Stimulated activated CD4-positive, alpha-beta T cell treated with anti-CD3 and anti-CD28 coated beads, Interleukin-4, amount 100 ng/mL, for 48 hours (primary cell): Measurements from ENCODE around the gene OCEL1.
A peak's percentile ranks its signal among the peaks of the same experiment; 100 is the strongest.
"Not testable (repeated sequence)": the region's sequence is repeated elsewhere in the genome, so short reads cannot be mapped to it uniquely, and the experiment has no call there.

Experiments
- DNase-seq, 2 donors: peaks; one replicate each; pipeline ENCODE4 v3.0.0-alpha.2; 2020; ENCODE audit warnings: low read depth in 2 of 2

Gene OCEL1

GRCh38 chr19:17263712-17264640, 38.0 kb downstream of the OCEL1 start:
- no peak for DNase-seq

GRCh38 chr19:17264641-17264979, 38.6 kb downstream of the OCEL1 start, which contains the start of gene USHBP1:
Gene USHBP1, minus strand, starts transcription at chr19:17264745. Its CDS starts 446 bp downstream, at chr19:17264299.
- DNase-seq, result no peak

- DNase-seq, result no peak
Observed at GRCh38 chr19:17266026-17266425, 40.0 kb downstream of the OCEL1 start.

- DNase-seq, result no peak
Observed at GRCh38 chr19:17266589-17266974, 40.6 kb downstream of the OCEL1 start.

DNA sequence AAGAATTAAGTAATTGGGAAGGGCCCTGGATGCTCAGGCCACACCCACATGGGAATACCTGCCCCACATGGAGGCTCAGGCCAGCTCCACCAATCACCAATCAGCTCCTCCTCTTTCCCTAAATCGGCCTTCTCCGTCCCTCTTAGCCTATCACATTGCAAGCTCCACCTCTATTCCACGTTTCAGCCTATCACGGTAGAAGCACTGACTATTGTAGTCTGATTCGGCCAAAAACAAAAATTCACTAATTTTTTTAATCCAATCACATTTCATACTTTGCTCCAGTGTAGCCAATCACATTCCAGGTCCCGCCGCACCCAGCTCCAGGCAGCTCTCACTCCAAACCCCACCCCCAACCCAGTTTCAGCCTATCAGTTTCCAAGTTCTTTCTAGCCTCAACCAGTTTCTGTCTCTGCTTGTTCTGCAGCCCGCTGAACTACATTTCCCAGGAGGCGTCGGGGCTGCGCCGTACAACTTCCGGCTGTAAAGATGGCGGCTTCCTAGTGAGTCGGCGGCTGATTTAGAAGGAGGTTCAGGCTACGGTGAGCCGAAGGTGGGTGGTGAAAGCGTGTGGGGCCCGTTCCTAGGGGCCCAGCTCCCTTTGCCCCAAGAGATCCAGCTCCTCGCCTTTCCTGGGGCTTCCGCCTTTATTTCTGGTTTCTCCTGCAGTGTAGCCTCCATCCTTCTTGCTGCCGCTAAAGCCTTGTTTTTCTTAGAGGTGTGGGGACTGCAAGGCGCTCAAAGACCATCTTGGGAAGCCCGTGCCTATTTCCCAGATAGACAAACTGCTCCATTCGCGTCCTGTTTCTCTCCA, 41.2 kb downstream of the OCEL1 start, which contains the start of gene BABAM1:
BABAM1 (plus strand) TSS at position 469 of the 814 bp plus-strand sequence. CDS start 1,364 bp downstream, outside the sequence.
- DNase-seq, result peak; percentile 84 to 94

- no peak for DNase-seq
Observed at GRCh38 chr19:17268754-17269153, 42.7 kb downstream of the OCEL1 start.

DNA sequence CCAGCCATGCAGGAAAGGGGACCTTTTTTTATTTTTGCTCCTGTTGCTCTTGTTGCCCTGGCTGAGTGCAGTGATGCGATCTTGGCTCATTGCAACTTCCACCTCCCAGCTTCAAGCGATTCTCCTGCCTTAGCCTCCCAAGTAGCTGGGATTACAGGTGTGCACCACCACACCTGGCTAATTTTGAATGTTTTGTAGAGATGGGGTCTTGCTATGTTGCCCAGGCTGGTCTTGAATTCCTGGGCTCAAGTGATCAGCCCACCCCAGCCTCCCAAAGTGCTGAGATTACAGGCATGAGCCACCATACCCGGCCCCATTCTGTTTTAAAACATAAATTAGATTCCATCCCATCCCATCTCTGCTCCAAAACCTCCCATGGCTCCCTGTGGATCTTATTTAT, 48.9 kb downstream of the OCEL1 start:
- DNase-seq, result not testable (repeated sequence)

- DNase-seq, result no peak
Observed at GRCh38 chr19:17275441-17276175, 49.6 kb downstream of the OCEL1 start.
